NCI-H2081 treated with DMSO at 0.1 percent for 48 hours (cell line): Measurements from ENCODE around the gene GCDH.

Experiments used
- DNase-seq: peaks from one replicate; lab custom pipeline; 2025; lab: John Stamatoyannopoulos, UW

GCDH gene

GRCh38 chr19:12940897-12941296, 49.9 kb downstream of the GCDH start:
- DNase-seq, result no peak

- no peak for DNase-seq
Observed at GRCh38 chr19:12943437-12944044, 52.6 kb downstream of the GCDH start.

GRCh38 chr19:12944104-12944674, 53.2 kb downstream of the GCDH start:
- DNase-seq, result no peak

GRCh38 chr19:12945479-12946091, 54.6 kb downstream of the GCDH start, which contains the start of gene RAD23A:
Gene RAD23A, plus strand, starts transcription at chr19:12945862. Its CDS starts 87 bp downstream, at chr19:12945949.
- DNase-seq, result peak; percentile 82

GRCh38 chr19:12946092-12946721, 55.2 kb downstream of the GCDH start:
- DNase-seq, result no peak

- no peak for DNase-seq
Observed at GRCh38 chr19:12946731-12947496, 56.0 kb downstream of the GCDH start.

GRCh38 chr19:12947702-12948611, 57.0 kb downstream of the GCDH start:
- no peak for DNase-seq

- no peak for DNase-seq
Observed at GRCh38 chr19:12948612-12949362, 57.8 kb downstream of the GCDH start.
